Hindlimb muscle (tissue), 1 donor: Measurements from ENCODE around the gene ASPDH. TPM values are rescaled to one million over a fixed set of nuclear protein-coding genes. Genes with fewer than 3 reads are reported as not detected.

Experiments used
- DNase-seq: peaks from one replicate; pipeline ENCODE4 v3.0.0-alpha.2; 2013
- polyA plus RNA-seq: library from polyadenylated mRNA; unstranded; fragments of 120-200 nt; gene quantifications from one replicate; pipeline ENCODE4 v1.2.1, GENCODE V29; 2013; ENCODE audit not compliant: insufficient read length

The ASPDH gene
- polyA plus RNA-seq = 0.62 TPM

GRCh38 chr19:50513746-50514345, at the start of gene ASPDH:
ASPDH (minus strand) TSS chr19:50513913; CDS start chr19:50513823, 90 bp downstream.
- no peak for DNase-seq

DNA sequence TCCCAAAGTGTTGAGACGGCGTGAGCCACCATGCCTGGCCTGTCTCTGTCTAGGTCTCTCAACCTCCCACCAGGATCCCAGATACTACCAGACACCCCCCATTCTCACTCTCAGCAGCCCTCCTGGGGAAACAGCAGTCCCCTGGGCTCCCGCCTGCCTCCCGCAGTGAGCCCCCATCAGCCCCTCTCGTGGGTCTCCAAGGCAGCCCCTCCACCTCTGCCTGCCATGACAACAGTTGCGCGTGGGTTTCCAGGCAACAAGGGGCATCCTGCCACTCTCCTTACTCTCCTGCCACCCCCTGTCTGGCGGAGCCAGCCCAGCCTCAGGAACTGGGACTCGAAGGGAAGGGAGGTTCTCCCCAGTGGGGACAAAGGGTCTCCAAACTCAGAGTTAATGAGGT, 49.3 kb upstream of the ASPDH start:
- no peak for DNase-seq

DNA sequence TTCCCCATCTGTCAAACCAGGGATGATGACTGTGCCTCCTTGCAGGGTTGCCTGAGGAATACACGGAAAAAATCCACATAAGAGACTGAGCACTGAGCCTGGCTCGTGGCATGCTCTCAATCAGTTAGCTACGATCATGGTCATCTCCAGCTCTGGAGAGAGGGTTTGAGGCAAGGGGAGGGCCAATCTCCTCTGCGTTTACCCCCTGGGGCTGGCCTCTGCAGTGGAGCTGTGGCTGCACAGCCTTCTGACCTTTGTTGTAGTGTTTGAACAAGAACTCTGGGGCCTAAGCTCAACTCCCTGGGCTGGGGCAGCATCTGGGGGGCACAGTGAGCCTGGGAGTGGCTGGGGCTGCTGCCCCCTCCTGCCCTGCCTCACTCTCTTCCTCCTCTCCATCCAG, 48.6 kb upstream of the ASPDH start:
- DNase-seq = no peak

DNA sequence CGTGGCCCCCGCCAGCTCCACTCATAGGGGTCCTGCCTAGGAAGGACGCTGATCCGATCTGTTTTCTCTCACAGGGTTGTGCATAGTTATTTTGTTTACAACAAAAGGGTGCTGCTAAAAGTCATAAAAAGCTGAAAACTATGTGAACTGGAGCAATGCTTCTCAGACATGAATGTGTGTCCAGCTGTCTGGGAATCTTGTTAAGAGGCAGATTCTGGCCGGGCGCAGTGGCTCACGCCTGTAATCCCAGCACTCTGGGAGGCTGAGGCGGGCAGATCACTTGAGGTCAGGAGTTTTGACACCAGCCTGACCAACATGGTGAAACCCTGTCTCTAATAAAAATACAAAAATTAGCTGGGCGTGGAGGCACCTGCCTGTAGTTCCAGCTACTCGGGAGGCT, 45.9 kb upstream of the ASPDH start:
- no peak for DNase-seq

DNA sequence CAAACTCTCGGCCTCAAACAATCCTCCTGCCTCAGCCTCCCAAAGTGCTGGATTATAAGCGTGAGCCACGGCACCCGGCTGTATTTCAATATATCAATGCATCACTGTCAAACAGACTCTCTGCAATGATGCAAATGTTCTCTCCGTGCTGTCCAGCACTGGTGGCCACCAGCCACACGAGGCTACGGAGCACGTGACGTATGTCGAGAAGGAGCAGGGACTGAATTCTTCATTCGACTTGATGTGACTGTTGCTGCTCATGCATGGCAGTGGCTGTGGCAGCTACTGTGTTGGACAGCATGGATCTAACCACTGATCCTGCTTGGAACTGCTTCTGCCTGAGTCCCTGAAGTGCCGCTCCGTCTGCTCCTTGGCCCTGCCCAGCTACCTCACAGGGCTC, 44.7 kb upstream of the ASPDH start:
- no peak for DNase-seq

- DNase-seq = no peak
Measured at GRCh38 chr19:50558039-50558438, 44.3 kb upstream of the ASPDH start.

GRCh38 chr19:50557009-50557613, 43.4 kb upstream of the ASPDH start:
- no peak for DNase-seq

- DNase-seq = peak; percentile 82
Measured at GRCh38 chr19:50556282-50557008, 42.7 kb upstream of the ASPDH start.

DNA sequence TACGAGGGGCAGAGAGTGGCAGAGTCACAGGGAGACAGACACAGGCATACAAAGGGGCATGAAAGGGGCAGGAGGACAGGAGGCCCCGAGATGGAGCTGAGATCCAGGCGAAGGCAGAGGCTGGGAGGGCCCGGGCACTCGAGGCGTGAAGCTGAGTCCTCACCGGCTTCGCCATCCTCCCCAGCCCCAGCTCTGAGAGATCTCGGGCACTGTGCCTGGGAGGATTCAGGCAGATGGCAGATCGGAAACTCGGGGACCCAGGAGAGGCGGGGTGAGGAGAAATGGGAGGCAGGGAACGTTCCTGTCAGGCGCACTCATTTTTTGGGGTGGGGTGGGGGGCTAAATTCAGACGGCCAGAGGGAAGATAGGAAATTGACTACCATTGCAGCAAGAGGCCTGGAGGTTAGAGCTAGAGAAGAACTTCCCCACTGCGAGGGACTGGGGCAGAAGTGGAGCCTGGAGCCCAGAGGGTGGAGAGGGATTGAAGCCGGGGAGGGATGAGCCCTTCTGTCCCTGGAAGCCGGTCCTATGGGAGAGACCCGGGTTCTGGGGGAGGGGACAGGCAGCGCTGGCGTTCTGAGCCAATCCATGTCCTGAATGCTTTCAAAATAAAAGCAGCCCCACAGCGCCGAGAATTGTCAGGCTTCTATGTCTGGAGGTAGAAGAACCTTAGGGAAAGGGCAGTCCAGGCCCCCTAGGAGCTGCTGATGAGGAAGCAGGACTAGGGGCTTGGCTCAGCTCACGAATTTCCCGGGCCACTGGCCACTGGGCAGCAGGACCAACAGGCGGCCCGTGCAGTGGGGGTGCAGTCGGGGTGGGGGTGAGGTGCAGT, 42.0 kb upstream of the ASPDH start:
- no peak for DNase-seq

DNA sequence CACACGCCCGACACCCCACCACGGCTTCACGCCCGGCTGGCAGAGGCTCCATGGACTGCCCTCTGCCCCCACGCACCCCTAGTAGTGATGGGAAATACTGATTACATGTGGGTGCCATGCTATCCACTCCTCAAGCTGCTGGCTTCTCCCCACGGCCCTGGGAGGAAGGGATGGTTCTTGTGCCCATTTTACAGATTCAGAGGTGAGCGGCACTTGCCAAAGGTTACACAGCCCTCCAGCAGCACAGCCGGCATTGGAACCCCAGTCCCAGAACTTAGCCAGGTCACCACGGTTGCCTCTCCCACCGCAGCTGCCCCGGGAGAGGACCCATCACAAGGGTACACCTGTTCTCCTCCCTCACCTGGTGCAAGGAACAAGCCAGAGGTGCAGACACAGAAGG, 41.3 kb upstream of the ASPDH start:
- no peak for DNase-seq

DNA sequence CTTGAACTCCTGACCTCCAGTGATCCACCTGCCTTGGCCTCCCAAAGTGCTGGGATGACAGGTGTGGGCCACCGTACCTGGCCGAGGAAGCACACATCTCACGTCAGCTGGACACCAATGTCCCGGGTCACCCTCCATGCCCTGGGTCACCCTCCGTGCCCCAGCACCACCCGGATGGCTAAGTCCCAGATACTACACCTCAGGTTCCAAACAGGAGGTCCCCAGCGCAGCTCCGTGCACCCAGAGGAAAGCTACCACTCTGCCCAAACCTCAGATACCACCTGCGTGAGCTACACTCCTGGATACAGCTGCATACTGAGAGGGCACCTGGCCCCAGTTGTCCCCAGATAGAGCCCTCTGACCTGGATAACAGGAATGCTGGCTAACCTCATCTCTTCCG, 40.5 kb upstream of the ASPDH start:
- no peak for DNase-seq

DNA sequence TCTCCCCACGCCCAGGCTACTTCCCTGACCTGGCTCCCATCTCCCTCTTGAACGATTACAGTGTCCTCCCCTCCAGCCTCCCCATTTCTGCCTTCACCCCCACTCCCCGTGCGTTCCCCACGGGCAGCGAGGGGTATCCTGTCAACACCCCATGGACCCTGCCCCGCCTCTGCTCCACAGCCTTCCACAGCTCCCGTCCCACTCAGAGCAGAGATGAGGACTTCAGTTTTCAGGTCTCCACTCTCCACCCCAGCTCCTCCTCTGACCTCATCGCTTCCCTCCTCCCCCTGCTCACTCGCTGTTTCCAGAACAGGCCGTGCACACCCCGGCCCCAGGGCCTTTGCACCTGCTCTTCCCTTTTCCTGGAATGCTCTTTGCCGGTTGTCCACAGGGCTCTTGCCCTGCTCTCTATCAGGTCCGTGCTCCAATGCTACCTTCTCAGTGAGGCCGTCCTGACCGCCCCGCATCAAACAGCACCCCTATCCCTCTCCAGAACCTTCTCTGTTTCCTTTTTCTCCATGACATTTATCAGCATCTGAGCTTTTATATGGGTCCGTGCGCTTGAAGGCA, 39.5 kb upstream of the ASPDH start:
- no peak for DNase-seq

GRCh38 chr19:50552540-50552939, 38.8 kb upstream of the ASPDH start:
- no peak for DNase-seq

GRCh38 chr19:50551715-50552187, 38.0 kb upstream of the ASPDH start:
- DNase-seq = peak; percentile 56

- no peak for DNase-seq
Measured at GRCh38 chr19:50551034-50551714, 37.5 kb upstream of the ASPDH start.

GRCh38 chr19:50550594-50550966, 36.9 kb upstream of the ASPDH start:
- DNase-seq = no peak

GRCh38 chr19:50549927-50550593, 36.3 kb upstream of the ASPDH start:
- DNase-seq = no peak

GRCh38 chr19:50549059-50549926, 35.6 kb upstream of the ASPDH start:
- DNase-seq = no peak

DNA sequence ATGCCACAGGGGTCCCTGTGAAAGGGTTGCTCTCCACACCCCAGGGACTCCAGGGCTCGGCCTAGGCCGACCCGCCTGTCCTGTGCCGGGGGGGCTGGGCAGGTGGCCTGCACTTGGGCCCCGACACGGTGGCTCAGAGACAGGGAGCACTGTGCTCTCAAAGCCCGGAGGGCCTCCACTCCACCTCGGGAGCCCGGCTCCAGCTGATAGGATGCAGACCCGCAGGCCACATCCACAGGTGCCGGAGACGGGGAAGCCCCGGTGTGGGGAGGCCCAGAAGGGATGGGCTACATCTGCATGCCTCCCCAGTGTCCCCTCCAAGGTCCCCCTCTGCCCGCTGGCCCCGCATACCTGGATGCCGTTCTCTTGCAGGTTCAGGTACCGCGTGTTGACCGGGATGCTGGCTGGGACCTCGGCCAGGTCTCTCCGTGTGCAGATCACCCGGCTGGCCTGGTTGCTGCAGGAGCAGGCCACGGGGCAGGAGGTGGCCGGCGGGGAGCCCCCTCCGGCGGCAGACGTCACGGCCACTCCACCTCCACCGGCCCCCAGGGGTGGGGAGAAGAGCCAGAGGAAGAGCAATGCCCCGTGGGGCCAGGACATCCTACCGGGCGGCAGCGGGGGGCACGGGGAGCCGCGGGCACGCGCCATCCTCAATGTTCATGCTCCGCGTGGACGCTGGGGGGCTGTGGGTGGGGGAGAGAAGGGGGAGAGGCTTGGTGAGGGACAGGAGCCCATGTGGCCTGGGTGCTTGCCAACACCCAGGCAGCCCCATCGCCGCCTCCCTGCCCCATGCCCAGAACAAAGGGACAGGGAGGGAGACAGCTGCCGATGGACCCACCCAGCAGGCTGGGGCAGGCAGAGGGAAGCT, 34.7 kb upstream of the ASPDH start:
- no peak for DNase-seq
